IMR-90 (cell line): ENCODE results near the gene DZIP1. TPM values are rescaled to one million over a fixed set of nuclear protein-coding genes. Genes with fewer than 3 reads are reported as not detected.

Source experiments
- ATAC-seq: fragments of 200-7000 bp; cut with Tn5 transposase; 2 replicates; pipeline ENCODE4 v1.9.1; 2020; ENCODE audit warnings: low read depth, mild to moderate bottlenecking, moderate library complexity
- BruUV-seq: library from RNA; stranded (reverse); fragments of 400-500 nt; replicated peaks from 2 replicates; lab custom pipeline; 2021; lab: Mats Ljungman, UMichigan
- CTCF ChIA-PET: fragments of 300-600 bp; formaldehyde crosslinking; extraction: SDS; loops from one replicate; lab custom pipeline; 2021; ENCODE audit warnings: antibody characterized with exemption; lab: Yijun Ruan, JAX
- POLR2A ChIA-PET: fragments of 300-600 bp; sonication (Branson Sonifier 250); formaldehyde crosslinking; loops from one replicate; lab custom pipeline; 2022; ENCODE audit warnings: antibody characterized with exemption; ENCODE audit not compliant: unreplicated experiment; lab: Charles Lee
- DNase-seq: peaks from one replicate; pipeline ENCODE4 v3.0.0; 2013
- H2AFZ ChIP-seq: replicated peaks from 2 replicates; pipeline ENCODE3; 2013; ENCODE audit warnings: low read length, mild to moderate bottlenecking; ENCODE audit not compliant: poor library complexity
- H2AK5ac ChIP-seq: 2 replicates; pipeline ENCODE4 v1.6.1; 2013; ENCODE audit warnings: low read depth, low read length, inconsistent platforms
- H2AK9ac ChIP-seq: replicated peaks from 2 replicates; pipeline ENCODE3; 2013; ENCODE audit warnings: mild to moderate bottlenecking, low read depth, low read length, moderate library complexity; ENCODE audit not compliant: poor library complexity
- H2BK120ac ChIP-seq: 2 replicates; pipeline ENCODE4 v1.6.1; 2013; ENCODE audit warnings: low read depth, low read length, inconsistent platforms
- H2BK15ac ChIP-seq: 3 replicates; pipeline ENCODE4 v1.6.1; 2013; ENCODE audit warnings: low read depth, low read length, inconsistent platforms
- H2BK20ac ChIP-seq: 2 replicates; pipeline ENCODE4 v1.6.1; 2013; ENCODE audit warnings: low read depth, mild to moderate bottlenecking, inconsistent platforms, low read length, moderate library complexity
- H2BK5ac ChIP-seq: 2 replicates; pipeline ENCODE4 v1.6.1; 2013; ENCODE audit warnings: mild to moderate bottlenecking, low read depth, low read length, inconsistent platforms; ENCODE audit not compliant: poor library complexity, severe bottlenecking
- H3K14ac ChIP-seq: replicated peaks from 2 replicates; pipeline ENCODE4 v1.6.1; 2013; ENCODE audit warnings: low read depth, low read length, inconsistent platforms
- H3K18ac ChIP-seq: 2 replicates; pipeline ENCODE4 v1.6.1; 2013; ENCODE audit warnings: low read depth, low read length, control low read depth
- H3K23ac ChIP-seq: 2 replicates; pipeline ENCODE4 v1.6.1; 2013; ENCODE audit warnings: low read depth, low read length, inconsistent platforms
- H3K27ac ChIP-seq: 2 replicates; pipeline ENCODE4 v1.5.1; 2013; ENCODE audit warnings: mild to moderate bottlenecking, control low read depth, low read length; ENCODE audit not compliant: insufficient read depth
- H3K27me3 ChIP-seq: 2 replicates; pipeline ENCODE4 v1.6.1; 2013; ENCODE audit warnings: low read length; ENCODE audit not compliant: control insufficient read depth, insufficient read depth
- H3K36me3 ChIP-seq: 2 replicates; pipeline ENCODE4 v1.6.1; 2013; ENCODE audit warnings: low read length, mixed read lengths; ENCODE audit not compliant: control insufficient read depth, insufficient read depth
- H3K4ac ChIP-seq: 2 replicates; pipeline ENCODE4 v1.6.1; 2013; ENCODE audit warnings: low read depth, low read length, inconsistent platforms
- H3K4me1 ChIP-seq: 2 replicates; pipeline ENCODE4 v1.6.1; 2013; ENCODE audit warnings: low read length, mixed read lengths; ENCODE audit not compliant: control insufficient read depth, insufficient read depth
- H3K4me2 ChIP-seq: 2 replicates; pipeline ENCODE4 v1.6.1; 2013; ENCODE audit warnings: low read depth, mild to moderate bottlenecking, control low read depth, low read length, moderate library complexity
- H3K4me3 ChIP-seq: 2 replicates; pipeline ENCODE4 v1.5.1; 2013; ENCODE audit warnings: low read depth, mild to moderate bottlenecking, control low read depth, low read length, moderate library complexity; ENCODE audit not compliant: insufficient read depth
- H3K56ac ChIP-seq: 2 replicates; pipeline ENCODE4 v1.6.1; 2013; ENCODE audit warnings: low read length, inconsistent platforms; ENCODE audit not compliant: insufficient read depth; ENCODE audit errors: extremely low read depth
- H3K79me1 ChIP-seq, 2 experiments: 2 replicates each; pipeline ENCODE4 v1.6.1; 2013; ENCODE audit warnings: low read length in 2 of 2, inconsistent platforms in 1 of 2, low read depth in 1 of 2
- H3K9ac ChIP-seq: 2 replicates; pipeline ENCODE4 v1.6.1; 2013; ENCODE audit warnings: low read depth, low read length, control low read depth
- H3K9me1 ChIP-seq: 2 replicates; pipeline ENCODE4 v1.6.1; 2013; ENCODE audit warnings: low read length, inconsistent platforms; ENCODE audit not compliant: insufficient read depth
- H3K9me3 ChIP-seq: 2 replicates; pipeline ENCODE4 v1.6.1; 2013; ENCODE audit warnings: low read length; ENCODE audit not compliant: control insufficient read depth, insufficient read depth
- H4K20me1 ChIP-seq: 2 replicates; pipeline ENCODE4 v1.6.1; 2013; ENCODE audit warnings: low read length, inconsistent platforms; ENCODE audit not compliant: insufficient read depth
- H4K5ac ChIP-seq: 2 replicates; pipeline ENCODE4 v1.6.1; 2013; ENCODE audit warnings: mild to moderate bottlenecking, low read depth, low read length, control low read depth
- H4K8ac ChIP-seq, 2 experiments: 2 replicates each; pipeline ENCODE4 v1.6.1; 2013; ENCODE audit warnings: low read depth in 2 of 2, low read length in 2 of 2, control low read depth in 1 of 2, inconsistent platforms in 1 of 2
- H4K91ac ChIP-seq: 2 replicates; pipeline ENCODE4 v1.6.1; 2013; ENCODE audit warnings: low read depth, low read length, inconsistent platforms; ENCODE audit not compliant: insufficient read depth
- BHLHE40 ChIP-seq: fragments of 150-350 bp; IDR thresholded peaks from 2 replicates; pipeline ENCODE4 v1.6.1; 2016; ENCODE audit warnings: mild to moderate bottlenecking, low read depth, low read length
- CEBPB ChIP-seq: IDR thresholded peaks from 2 replicates; pipeline ENCODE4 v1.6.1; 2012; ENCODE audit warnings: low read depth, low read length, improper control_type of control experiment
- CHD1 ChIP-seq: IDR thresholded peaks from 2 replicates; pipeline ENCODE4 v1.6.1; 2012; ENCODE audit warnings: low read depth, low read length, improper control_type of control experiment
- CTCF ChIP-seq: conservative IDR thresholded peaks from 2 replicates; pipeline ENCODE4 v1.5.1; 2012; ENCODE audit warnings: mild to moderate bottlenecking, low read depth, low read length, improper control_type of control experiment
- FOS ChIP-seq: fragments of 150-350 bp; IDR thresholded peaks from 2 replicates; pipeline ENCODE4 v1.6.1; 2016; ENCODE audit warnings: low read depth, low read length
- MAFK ChIP-seq: IDR thresholded peaks from 2 replicates; pipeline ENCODE4 v1.6.1; 2012; ENCODE audit warnings: low read depth, low read length, improper control_type of control experiment
- NFE2L2 ChIP-seq: fragments of 150-350 bp; IDR thresholded peaks from 2 replicates; pipeline ENCODE4 v1.6.1; 2016; ENCODE audit warnings: low read depth, mild to moderate bottlenecking, low read length
- POLR2A ChIP-seq: IDR thresholded peaks from 2 replicates; pipeline ENCODE4 v1.6.1; 2012; ENCODE audit warnings: mild to moderate bottlenecking, low read depth, low read length
- RCOR1 ChIP-seq: IDR thresholded peaks from 2 replicates; pipeline ENCODE4 v1.6.1; 2012; ENCODE audit warnings: mild to moderate bottlenecking, low read length, improper control_type of control experiment; ENCODE audit not compliant: insufficient replicate concordance
- RFX5 ChIP-seq: IDR thresholded peaks from 2 replicates; pipeline ENCODE4 v1.8.0; 2012; ENCODE audit warnings: low read depth, mild to moderate bottlenecking, low read length, moderate library complexity
- WGBS, 2 experiments: methylation state at CpG; one replicate each; pipeline versions ENCODE4 v1.1.5 to v1.1.7; 2013; ENCODE audit warnings: missing lambda C conversion rate in 2 of 2; ENCODE audit not compliant: insufficient read length in 1 of 2; ENCODE audit errors: extremely low coverage in 2 of 2; 5-methylcytosine and 5-hydroxymethylcytosine counted together
- dilution Hi-C: fragments of 300-500 bp; cut with HindIII; formaldehyde crosslinking; loops from one replicate; pipeline ENCODE4 v1.14.3; 2018; ENCODE audit warnings: low sequenced_read_pairs; ENCODE audit not compliant: unreplicated experiment
- in situ Hi-C: fragments of 300-500 bp; cut with MboI; formaldehyde crosslinking; loops from 3 replicates; pipeline ENCODE4 v1.14.3; 2019; ENCODE audit warnings: low sequenced_read_pairs, inconsistent platforms, mixed read lengths
- intact Hi-C: fragments of 100-400 bp; cut with micrococcal nuclease; formaldehyde crosslinking; loops from 2 replicates; pipeline ENCODE4 v1.10.0; 2022
- polyA plus RNA-seq, 3 experiments: library from polyadenylated mRNA; depleted of rRNA; stranded (reverse); fragments of >200 nt; gene quantifications; 2 replicates each; pipeline ENCODE4 v1.2.3, GENCODE V29; 2012; ENCODE audit warnings: low replicate concordance in 1 of 3
- total RNA-seq: library from RNA; depleted of rRNA; stranded (reverse); fragments of >200 nt; gene quantifications from 2 replicates; pipeline ENCODE4 v1.2.3, GENCODE V29; 2012
- TF ChIP-seq, protein P1 (sequence below): fragments of 150-350 bp; IDR thresholded peaks from 2 replicates; pipeline ENCODE4 v1.6.1; 2017; ENCODE audit warnings: mild to moderate bottlenecking, antibody characterized with exemption, low read length, low read depth
- TF ChIP-seq, protein P2 (sequence below): fragments of 150-350 bp; IDR thresholded peaks from 2 replicates; pipeline ENCODE4 v1.6.1; 2016; ENCODE audit warnings: low read depth, mild to moderate bottlenecking, low read length, moderate library complexity, borderline replicate concordance

The DZIP1 gene
- total and polyA plus RNA-seq, 2 of the 4 experiments (the other 2 are of a cell fraction), result 12.2 to 15.9 TPM

DNA sequence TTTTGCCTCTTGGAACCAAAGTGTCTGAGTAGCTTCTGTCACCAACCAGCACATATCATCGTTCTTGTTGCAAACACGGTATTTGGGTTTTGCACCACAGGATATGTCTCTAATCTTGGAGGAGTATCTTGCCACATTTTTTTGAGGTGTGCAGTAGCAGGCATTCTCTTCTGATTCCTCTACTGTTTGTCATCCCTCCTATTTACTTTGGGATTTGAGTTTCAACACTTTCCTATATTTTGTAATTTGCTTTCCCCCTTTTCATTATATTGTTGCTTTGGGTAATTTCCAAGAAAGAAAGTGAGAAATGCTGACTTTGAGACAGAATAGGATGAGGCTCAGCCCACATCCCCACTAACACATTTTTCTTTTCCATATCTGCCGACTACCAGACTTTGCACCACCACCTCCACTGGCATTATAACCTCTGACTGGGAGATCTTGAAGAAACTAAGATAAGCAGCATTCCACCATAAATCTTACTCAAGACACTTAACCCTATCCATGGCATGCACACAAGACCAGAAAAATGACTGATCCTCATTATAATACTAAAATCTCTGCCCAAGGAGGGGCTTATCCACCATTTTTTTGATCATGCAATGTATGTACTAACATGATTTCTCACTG, 12.0 kb upstream of the DZIP1 start:
- TF ChIP-seq RCOR1, result no peak
- TF ChIP-seq NFE2L2, result no peak
- no peak for TF ChIP-seq BHLHE40
- no peak for TF ChIP-seq CTCF
- TF ChIP-seq MAFK, result no peak
- TF ChIP-seq CHD1, result no peak
- TF ChIP-seq, protein P1, sequence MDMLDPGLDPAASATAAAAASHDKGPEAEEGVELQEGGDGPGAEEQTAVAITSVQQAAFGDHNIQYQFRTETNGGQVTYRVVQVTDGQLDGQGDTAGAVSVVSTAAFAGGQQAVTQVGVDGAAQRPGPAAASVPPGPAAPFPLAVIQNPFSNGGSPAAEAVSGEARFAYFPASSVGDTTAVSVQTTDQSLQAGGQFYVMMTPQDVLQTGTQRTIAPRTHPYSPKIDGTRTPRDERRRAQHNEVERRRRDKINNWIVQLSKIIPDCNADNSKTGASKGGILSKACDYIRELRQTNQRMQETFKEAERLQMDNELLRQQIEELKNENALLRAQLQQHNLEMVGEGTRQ, result no peak
- TF ChIP-seq CEBPB, result no peak
- TF ChIP-seq RFX5, result no peak
- no peak for TF ChIP-seq FOS
- no peak for TF ChIP-seq POLR2A
- TF ChIP-seq, protein P2, sequence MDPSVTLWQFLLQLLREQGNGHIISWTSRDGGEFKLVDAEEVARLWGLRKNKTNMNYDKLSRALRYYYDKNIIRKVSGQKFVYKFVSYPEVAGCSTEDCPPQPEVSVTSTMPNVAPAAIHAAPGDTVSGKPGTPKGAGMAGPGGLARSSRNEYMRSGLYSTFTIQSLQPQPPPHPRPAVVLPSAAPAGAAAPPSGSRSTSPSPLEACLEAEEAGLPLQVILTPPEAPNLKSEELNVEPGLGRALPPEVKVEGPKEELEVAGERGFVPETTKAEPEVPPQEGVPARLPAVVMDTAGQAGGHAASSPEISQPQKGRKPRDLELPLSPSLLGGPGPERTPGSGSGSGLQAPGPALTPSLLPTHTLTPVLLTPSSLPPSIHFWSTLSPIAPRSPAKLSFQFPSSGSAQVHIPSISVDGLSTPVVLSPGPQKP, result no peak
- Histone ChIP-seq H3K23ac (no peak overlapping the region), H2BK5ac (no peak overlapping the region), H3K36me3 (no peaks in the 10 kb centered on the region), H3K4me1 (no peaks in the 10 kb centered on the region), H2BK15ac (no peak overlapping the region), H3K4me3 (no peak overlapping the region), H3K27ac (no peak overlapping the region), H3K27me3 (peaks cover 13% of the 10 kb centered on the region), H2AK9ac (no peak overlapping the region), H4K91ac (no peak overlapping the region), H3K79me1 (no peaks in the 10 kb centered on the region), H3K9me1 (no peaks in the 10 kb centered on the region), H3K4ac (no peak overlapping the region), H4K8ac (no peak overlapping the region), H2AFZ (no peak overlapping the region), H3K14ac (no peak overlapping the region), H2AK5ac (no peak overlapping the region), H3K9ac (no peak overlapping the region), H4K5ac (no peak overlapping the region), H3K4me2 (no peak overlapping the region), H2BK120ac (no peak overlapping the region), H2BK20ac (no peak overlapping the region), H3K9me3 (no peaks in the 10 kb centered on the region), H3K18ac (no peak overlapping the region), H3K56ac (no peak overlapping the region), H4K20me1 (no peaks in the 10 kb centered on the region)
- POLR2A ChIA-PET, result no interaction called here
- in situ Hi-C loops (no loop called here), dilution Hi-C loops (no loop called here), intact Hi-C loops (no loop called here)
- no CpG with 5 or more reads among the region's 3 CpGs for WGBS, 2 experiments
- CTCF ChIA-PET, result no interaction called here
- BruUV-seq, result no TSS peak
- DNase-seq (no peak), ATAC-seq (peak; percentile 40)
